DND-41 (cell line): ENCODE measurements around the gene IGSF23.

Experiments used
- CTCF ChIP-seq: IDR thresholded peaks from 2 replicates; pipeline ENCODE4 v1.5.1; 2012; ENCODE audit warnings: borderline replicate concordance, low read length, moderate library complexity, mild to moderate bottlenecking; ENCODE audit not compliant: poor library complexity, severe bottlenecking; ENCODE audit errors: extremely low read depth
- EZH2 ChIP-seq: IDR thresholded peaks from 3 replicates; pipeline ENCODE4 v1.6.1; 2012; ENCODE audit warnings: borderline replicate concordance, low read depth, mild to moderate bottlenecking, moderate library complexity, low read length, inconsistent platforms; ENCODE audit not compliant: severe bottlenecking

- TF ChIP-seq CTCF (no peak), EZH2 (no peak)
Measured at GRCh38 chr19:44587963-44588770, 25.2 kb upstream of the IGSF23 start.
